Astrocyte (in vitro differentiated cells and primary cell): Measurements from ENCODE around the gene UBR1. TPM values are rescaled to one million over a fixed set of nuclear protein-coding genes. Genes with fewer than 3 reads are reported as not detected.
A peak's percentile ranks its signal among the peaks of the same experiment; 100 is the strongest.

ENCODE experiments used
- DNase-seq: peaks from one replicate; pipeline ENCODE4 v3.0.0-alpha.2; 2010; ENCODE audit warnings: low read depth
- FAIRE-seq: peaks from 2 replicates; lab custom pipeline; 2011; peaks lifted over from hg19 to GRCh38; lab: Jason Lieb, UNC
- H2AFZ ChIP-seq: 2 replicates; pipeline ENCODE4 v1.6.0; 2012; ENCODE audit warnings: low read depth, low read length, inconsistent platforms
- H3K27ac ChIP-seq: 2 replicates; pipeline ENCODE4 v1.5.1; 2011; ENCODE audit warnings: low read depth, low read length, inconsistent platforms
- H3K27me3 ChIP-seq: 2 replicates; pipeline ENCODE4 v1.6.0; 2011; ENCODE audit warnings: low read length, inconsistent platforms; ENCODE audit not compliant: insufficient read depth
- H3K36me3 ChIP-seq: 2 replicates; pipeline ENCODE4 v1.5.1; 2011; ENCODE audit warnings: low read length, inconsistent platforms; ENCODE audit not compliant: insufficient read depth
- H3K4me1 ChIP-seq: 2 replicates; pipeline ENCODE4 v1.5.1; 2011; ENCODE audit warnings: low read length, inconsistent platforms; ENCODE audit not compliant: insufficient read depth
- H3K4me2 ChIP-seq: 2 replicates; pipeline ENCODE4 v1.6.0; 2012; ENCODE audit warnings: low read length, inconsistent platforms
- H3K4me3 ChIP-seq: 2 replicates; pipeline ENCODE4 v1.5.1; 2011; ENCODE audit warnings: low read depth, mild to moderate bottlenecking, low read length, inconsistent platforms; ENCODE audit not compliant: insufficient read depth
- H3K79me2 ChIP-seq: 2 replicates; pipeline ENCODE4 v1.6.0; 2012; ENCODE audit warnings: mild to moderate bottlenecking, low read length, inconsistent platforms; ENCODE audit not compliant: insufficient read depth
- H3K9ac ChIP-seq: 2 replicates; pipeline ENCODE4 v1.6.0; 2012; ENCODE audit warnings: mild to moderate bottlenecking, low read length, inconsistent platforms
- H3K9me3 ChIP-seq: 2 replicates; pipeline ENCODE4 v1.5.1; 2012; ENCODE audit warnings: low read depth, mild to moderate bottlenecking, low read length, inconsistent platforms; ENCODE audit not compliant: insufficient read depth
- H4K20me1 ChIP-seq: 2 replicates; pipeline ENCODE4 v1.6.0; 2012; ENCODE audit warnings: low read length, inconsistent platforms; ENCODE audit not compliant: insufficient read depth
- H3K27ac Mint-ChIP-seq: one replicate; pipeline ENCODE4 v1.8.0; 2021; ENCODE audit warnings: mild to moderate bottlenecking, mixed read lengths; ENCODE audit not compliant: unreplicated experiment
- H3K27me3 Mint-ChIP-seq: one replicate; pipeline ENCODE4 v1.8.0; 2021; ENCODE audit warnings: low read depth, mixed read lengths; ENCODE audit not compliant: unreplicated experiment
- H3K36me3 Mint-ChIP-seq: one replicate; pipeline ENCODE4 v1.8.0; 2021; ENCODE audit warnings: low read depth, mixed read lengths; ENCODE audit not compliant: unreplicated experiment
- H3K4me1 Mint-ChIP-seq: one replicate; pipeline ENCODE4 v1.8.0; 2021; ENCODE audit warnings: low read depth, mixed read lengths; ENCODE audit not compliant: unreplicated experiment
- H3K4me3 Mint-ChIP-seq: one replicate; pipeline ENCODE4 v1.8.0; 2021; ENCODE audit warnings: mild to moderate bottlenecking, moderate library complexity, mixed read lengths; ENCODE audit not compliant: unreplicated experiment
- H3K9me3 Mint-ChIP-seq: one replicate; pipeline ENCODE4 v1.8.0; 2021; ENCODE audit warnings: mild to moderate bottlenecking, mixed read lengths; ENCODE audit not compliant: unreplicated experiment
- CTCF ChIP-seq: IDR thresholded peaks from 2 replicates; pipeline ENCODE4 v1.5.1; 2011; ENCODE audit warnings: low read depth, mild to moderate bottlenecking, inconsistent platforms, low read length, moderate library complexity; ENCODE audit not compliant: insufficient read depth
- EZH2 ChIP-seq: IDR thresholded peaks from 2 replicates; pipeline ENCODE4 v1.6.1; 2012; ENCODE audit warnings: mild to moderate bottlenecking, low read length, inconsistent platforms; ENCODE audit not compliant: insufficient read depth
- total RNA-seq: library from RNA; stranded (reverse); gene quantifications from 2 replicates; pipeline ENCODE4 v1.2.1, GENCODE V29; 2021

UBR1 gene
- total RNA-seq, 1 donor from 2014 or later: 25.7 TPM

- no peak overlapping the region for H3K4me2 ChIP-seq
- Mint-ChIP-seq H3K27ac (no peak overlapping the region), H3K27me3 (peaks cover under 1% of the 10 kb centered on the region), H3K36me3 (no peaks in the 10 kb centered on the region), H3K4me3 (no peak overlapping the region), H3K4me1 (peaks cover 3% of the 10 kb centered on the region), H3K9me3 (no peaks in the 10 kb centered on the region)
- no peak overlapping the region for H3K9ac ChIP-seq
- peaks cover under 1% of the 10 kb centered on the region for H3K27me3 ChIP-seq
- H3K36me3 ChIP-seq: no peaks in the 10 kb centered on the region
- no peak overlapping the region for H3K4me3 ChIP-seq
- H2AFZ ChIP-seq: no peak overlapping the region
- no peaks in the 10 kb centered on the region for H3K9me3 ChIP-seq
- TF ChIP-seq CTCF: no peak
- no peak for TF ChIP-seq EZH2
- no peak overlapping the region for H3K27ac ChIP-seq
- FAIRE-seq (no peak), DNase-seq (no peak)
- H3K79me2 ChIP-seq: no peaks in the 10 kb centered on the region
- no peaks in the 10 kb centered on the region for H4K20me1 ChIP-seq
- H3K4me1 ChIP-seq: peaks cover 2% of the 10 kb centered on the region
Measured at GRCh38 chr15:43111354-43111753, 5.5 kb upstream of the UBR1 start.

- DNase-seq (no peak), FAIRE-seq (no peak)
- Histone ChIP-seq H3K36me3 (no peaks in the 10 kb centered on the region), H3K27me3 (no peaks in the 10 kb centered on the region), H3K4me2 (no peak overlapping the region), H3K9me3 (no peaks in the 10 kb centered on the region), H2AFZ (no peak overlapping the region), H3K4me1 (peaks cover 8% of the 10 kb centered on the region), H3K27ac (no peak overlapping the region), H4K20me1 (peaks cover 11% of the 10 kb centered on the region), H3K79me2 (peaks cover 31% of the 10 kb centered on the region), H3K4me3 (no peak overlapping the region), H3K9ac (no peak overlapping the region)
- H3K4me1 Mint-ChIP-seq: peaks cover 11% of the 10 kb centered on the region
- H3K4me3 Mint-ChIP-seq: no peak overlapping the region
- H3K9me3 Mint-ChIP-seq: no peaks in the 10 kb centered on the region
- H3K27me3 Mint-ChIP-seq: no peaks in the 10 kb centered on the region
- TF ChIP-seq CTCF: no peak
- no peak for TF ChIP-seq EZH2
- no peaks in the 10 kb centered on the region for H3K36me3 Mint-ChIP-seq
- H3K27ac Mint-ChIP-seq: no peak overlapping the region
Measured at GRCh38 chr15:43107751-43108150, 1.9 kb upstream of the UBR1 start.

GRCh38 chr15:43106486-43106829, 620 bp upstream of the UBR1 start:
- FAIRE-seq (no peak), DNase-seq (no peak)
- Mint-ChIP-seq H3K9me3 (no peaks in the 10 kb centered on the region), H3K4me3 (peak overlapping the region; percentile 98), H3K27ac (peak overlapping the region; percentile 94), H3K4me1 (peaks cover 11% of the 10 kb centered on the region), H3K36me3 (peaks cover 5% of the 10 kb centered on the region), H3K27me3 (no peaks in the 10 kb centered on the region)
- Histone ChIP-seq H3K27me3 (no peaks in the 10 kb centered on the region), H2AFZ (peak overlapping the region; percentile 89), H3K4me1 (peaks cover 8% of the 10 kb centered on the region), H4K20me1 (peaks cover 22% of the 10 kb centered on the region), H3K27ac (peak overlapping the region; percentile 74), H3K4me2 (peak overlapping the region; percentile 88), H3K79me2 (peaks cover 44% of the 10 kb centered on the region), H3K36me3 (no peaks in the 10 kb centered on the region), H3K4me3 (peak overlapping the region; percentile 97), H3K9ac (peak overlapping the region; percentile 90), H3K9me3 (no peaks in the 10 kb centered on the region)
- no peak for TF ChIP-seq CTCF
- no peak for TF ChIP-seq EZH2
